Loucy (cell line): ENCODE results near the gene PDZRN3.

Experiments used
- H2AFZ ChIP-seq: fragments of 200-600 bp; sonication (generic); 2 replicates; pipeline ENCODE4 v1.6.0; 2016; ENCODE audit warnings: antibody characterized with exemption, mild to moderate bottlenecking, low read length, moderate library complexity
- H3F3A ChIP-seq: fragments of 200-600 bp; 2 replicates; pipeline ENCODE4 v1.6.0; 2016; ENCODE audit warnings: antibody characterized with exemption, low read depth, mild to moderate bottlenecking
- H3K27me3 ChIP-seq: fragments of 200-600 bp; sonication (generic); 2 replicates; pipeline ENCODE4 v1.6.1; 2014; ENCODE audit warnings: low read length, mild to moderate bottlenecking; ENCODE audit not compliant: insufficient read depth, poor library complexity, severe bottlenecking
- H3K36me3 ChIP-seq: fragments of 200-600 bp; sonication (generic); 2 replicates; pipeline ENCODE4 v1.6.1; 2016; ENCODE audit warnings: low read length; ENCODE audit not compliant: insufficient read depth
- H3K4me1 ChIP-seq: fragments of 200-600 bp; sonication (generic); 2 replicates; pipeline ENCODE4 v1.5.1; 2014; ENCODE audit warnings: low read length, mild to moderate bottlenecking; ENCODE audit not compliant: insufficient read depth, poor library complexity, severe bottlenecking
- H3K4me2 ChIP-seq: fragments of 200-600 bp; sonication (generic); 2 replicates; pipeline ENCODE4 v1.6.0; 2014; ENCODE audit warnings: antibody characterized with exemption, low read length, low read depth, mild to moderate bottlenecking; ENCODE audit not compliant: poor library complexity, severe bottlenecking
- H3K4me3 ChIP-seq: fragments of 200-600 bp; sonication (generic); 2 replicates; pipeline ENCODE4 v1.5.1; 2014; ENCODE audit warnings: low read length, mild to moderate bottlenecking, mixed read lengths; ENCODE audit not compliant: poor library complexity, severe bottlenecking
- H3K79me2 ChIP-seq: fragments of 200-600 bp; sonication (generic); 2 replicates; pipeline ENCODE4 v1.6.1; 2014; ENCODE audit warnings: low read length; ENCODE audit not compliant: insufficient read depth
- H3K9ac ChIP-seq: fragments of 200-600 bp; sonication (generic); 2 replicates; pipeline ENCODE4 v1.6.0; 2014; ENCODE audit warnings: mild to moderate bottlenecking, low read depth, low read length, moderate library complexity; ENCODE audit not compliant: poor library complexity, severe bottlenecking
- H3K9me2 ChIP-seq: fragments of 200-600 bp; sonication (generic); replicated peaks from 2 replicates; pipeline ENCODE4 v1.6.1; 2016; ENCODE audit warnings: low read depth, low read length, mixed read lengths
- H3K9me3 ChIP-seq: fragments of 200-600 bp; sonication (generic); 2 replicates; pipeline ENCODE4 v1.6.1; 2014; ENCODE audit warnings: mild to moderate bottlenecking, antibody characterized with exemption, low read length, low read depth; ENCODE audit not compliant: insufficient read depth
- H4K20me1 ChIP-seq: fragments of 200-600 bp; sonication (generic); 2 replicates; pipeline ENCODE4 v1.6.0; 2014; ENCODE audit warnings: antibody characterized with exemption, low read length, mild to moderate bottlenecking; ENCODE audit not compliant: insufficient read depth, poor library complexity, severe bottlenecking
- CTCF ChIP-seq: fragments of 200-600 bp; sonication (generic); conservative IDR thresholded peaks from 2 replicates; pipeline ENCODE4 v1.5.1; 2014; ENCODE audit warnings: mild to moderate bottlenecking, antibody characterized with exemption, low read length
- EZH2phosphoT487 ChIP-seq: fragments of 200-600 bp; IDR thresholded peaks from 2 replicates; pipeline ENCODE4 v1.6.1; 2018; ENCODE audit warnings: antibody characterized with exemption, mild to moderate bottlenecking, moderate library complexity, borderline replicate concordance

The PDZRN3 gene

GRCh38 chr3:73399106-73399505 is 225.6 kb downstream of the PDZRN3 start:
- H3K9me3 ChIP-seq, result no peaks in the 10 kb centered on the region
- no peaks in the 10 kb centered on the region for H3K79me2 ChIP-seq
- H3K4me2 ChIP-seq, result peak overlapping the region; percentile 93
- H3K4me1 ChIP-seq, result peaks cover 68% of the 10 kb centered on the region
- peak overlapping the region; percentile 68 for H3K4me3 ChIP-seq
- peaks cover 5% of the 10 kb centered on the region; the same call in 1 of the 2 replicates for H3F3A ChIP-seq
- no peaks in the 10 kb centered on the region for H3K36me3 ChIP-seq
- TF ChIP-seq CTCF (no peak), EZH2phosphoT487 (no peak)
- peak overlapping the region; percentile 75 for H3K9ac ChIP-seq
- H2AFZ ChIP-seq, result no peak overlapping the region
- H4K20me1 ChIP-seq, result no peaks in the 10 kb centered on the region
- H3K27me3 ChIP-seq, result no peaks in the 10 kb centered on the region
- H3K9me2 ChIP-seq, result no peaks in the 10 kb centered on the region

- Histone ChIP-seq H3K9me3 (no peaks in the 10 kb centered on the region), H3K4me2 (peak overlapping the region; percentile 93), H3K79me2 (no peaks in the 10 kb centered on the region), H3K4me3 (no peak overlapping the region), H3K4me1 (peaks cover 72% of the 10 kb centered on the region), H2AFZ (no peak overlapping the region), H3F3A (peaks cover 5% of the 10 kb centered on the region; the same call in 1 of the 2 replicates), H4K20me1 (no peaks in the 10 kb centered on the region), H3K9me2 (no peaks in the 10 kb centered on the region), H3K36me3 (no peaks in the 10 kb centered on the region), H3K27me3 (no peaks in the 10 kb centered on the region), H3K9ac (peak overlapping the region; percentile 75)
- TF ChIP-seq EZH2phosphoT487, result no peak
- no peak for TF ChIP-seq CTCF
Measured at GRCh38 chr3:73398084-73398483, 226.7 kb downstream of the PDZRN3 start.

GRCh38 chr3:73394240-73394639 is 230.5 kb downstream of the PDZRN3 start:
- Histone ChIP-seq H3K4me2 (no peak overlapping the region), H3K79me2 (no peaks in the 10 kb centered on the region), H2AFZ (no peak overlapping the region), H3K36me3 (no peaks in the 10 kb centered on the region), H3F3A (no peaks in the 10 kb centered on the region), H3K9me3 (no peaks in the 10 kb centered on the region), H4K20me1 (no peaks in the 10 kb centered on the region), H3K4me3 (no peak overlapping the region), H3K9me2 (no peaks in the 10 kb centered on the region), H3K9ac (no peak overlapping the region), H3K4me1 (peaks cover 39% of the 10 kb centered on the region), H3K27me3 (no peaks in the 10 kb centered on the region)
- TF ChIP-seq CTCF (no peak), EZH2phosphoT487 (no peak)
